ENCODE data around the gene AIRE. TPM values are rescaled to one million over a fixed set of nuclear protein-coding genes. Genes with fewer than 3 reads are reported as not detected.

Gene AIRE
- total RNA-seq, 1 donor from 2014 or later: not detected

- Histone ChIP-seq H3K4me1 (no peaks in the 10 kb centered on the region), H3K9me3 (ENCODE audit: low read depth) (no peaks in the 10 kb centered on the region), H2AFZ (replicated peaks) (no peak overlapping the region), H3K4me2 (no peak overlapping the region), H3K27me3 (no peaks in the 10 kb centered on the region), H3K9ac (no peak overlapping the region), H3K79me2 (ENCODE audit: low read depth) (no peaks in the 10 kb centered on the region), H4K20me1 (ENCODE audit: low read depth) (no peaks in the 10 kb centered on the region), H3K4me3 (no peak overlapping the region), H3K36me3 (no peaks in the 10 kb centered on the region), H3F3A (ENCODE audit: low read depth) (no peaks in the 10 kb centered on the region), H3K27ac (no peak overlapping the region)
- peaks cover 5% of the 10 kb centered on the region for H3K4me1 Mint-ChIP-seq
- no peak for TF ChIP-seq EZH2 (IDR thresholded peaks at IDR 0.05)
- no peak for TF ChIP-seq EZH2phosphoT487 (IDR thresholded peaks at IDR 0.05)
- TF ChIP-seq CTCF (IDR thresholded peaks at IDR 0.05): peak; percentile 11
- H3K9me3 Mint-ChIP-seq: no peaks in the 10 kb centered on the region
- no peak overlapping the region for H3K4me3 Mint-ChIP-seq
- H3K36me3 Mint-ChIP-seq: peaks cover 3% of the 10 kb centered on the region
- H3K27ac Mint-ChIP-seq: no peak overlapping the region
- DNase-seq (ENCODE audit: low spot score): peak; percentile 14
- peaks cover 6% of the 10 kb centered on the region for H3K27me3 Mint-ChIP-seq (ENCODE audit: insufficient read depth, low read depth)
Observed at GRCh38 chr21:44332383-44332782, 46.7 kb downstream of the AIRE start.

- no peaks in the 10 kb centered on the region for H3F3A ChIP-seq (ENCODE audit: low read depth)
- H2AFZ ChIP-seq (replicated peaks): no peak overlapping the region
- peaks cover 1% of the 10 kb centered on the region for H4K20me1 ChIP-seq (ENCODE audit: low read depth)
- no peak overlapping the region for H3K27ac Mint-ChIP-seq
- H3K4me3 ChIP-seq: no peak overlapping the region
- H3K9me3 ChIP-seq (ENCODE audit: low read depth): no peaks in the 10 kb centered on the region
- H3K9ac ChIP-seq: no peak overlapping the region
- H3K36me3 ChIP-seq: no peaks in the 10 kb centered on the region
- H3K4me2 ChIP-seq: no peak overlapping the region
- no peaks in the 10 kb centered on the region for H3K4me1 ChIP-seq
- H3K27ac ChIP-seq: no peak overlapping the region
- no peaks in the 10 kb centered on the region for H3K27me3 ChIP-seq
- DNase-seq (ENCODE audit: low spot score): no peak
- no peaks in the 10 kb centered on the region for H3K79me2 ChIP-seq (ENCODE audit: low read depth)
- H3K4me3 Mint-ChIP-seq: no peak overlapping the region
- H3K36me3 Mint-ChIP-seq: peaks cover 3% of the 10 kb centered on the region
- H3K9me3 Mint-ChIP-seq: no peaks in the 10 kb centered on the region
- H3K27me3 Mint-ChIP-seq (ENCODE audit: insufficient read depth, low read depth): peaks cover 6% of the 10 kb centered on the region
- peaks cover 11% of the 10 kb centered on the region for H3K4me1 Mint-ChIP-seq
- TF ChIP-seq CTCF (IDR thresholded peaks at IDR 0.05) (no peak), EZH2 (IDR thresholded peaks at IDR 0.05) (no peak), EZH2phosphoT487 (IDR thresholded peaks at IDR 0.05) (no peak)
Observed at GRCh38 chr21:44332965-44333364, 47.3 kb downstream of the AIRE start.

- Histone ChIP-seq H3K4me2 (no peak overlapping the region), H4K20me1 (ENCODE audit: low read depth) (peaks cover 6% of the 10 kb centered on the region), H3K4me1 (no peaks in the 10 kb centered on the region), H3K27ac (no peak overlapping the region), H3K9me3 (ENCODE audit: low read depth) (no peaks in the 10 kb centered on the region), H3K4me3 (no peak overlapping the region), H3K79me2 (ENCODE audit: low read depth) (no peaks in the 10 kb centered on the region), H3K36me3 (no peaks in the 10 kb centered on the region), H2AFZ (replicated peaks) (no peak overlapping the region), H3K27me3 (no peaks in the 10 kb centered on the region), H3F3A (ENCODE audit: low read depth) (no peaks in the 10 kb centered on the region), H3K9ac (no peak overlapping the region)
- H3K27ac Mint-ChIP-seq: no peak overlapping the region
- TF ChIP-seq EZH2 (IDR thresholded peaks at IDR 0.05) (no peak), EZH2phosphoT487 (IDR thresholded peaks at IDR 0.05) (no peak), CTCF (IDR thresholded peaks at IDR 0.05) (no peak)
- DNase-seq (ENCODE audit: low spot score): no peak
- peaks cover 3% of the 10 kb centered on the region for H3K36me3 Mint-ChIP-seq
- peaks cover 6% of the 10 kb centered on the region for H3K27me3 Mint-ChIP-seq (ENCODE audit: insufficient read depth, low read depth)
- H3K9me3 Mint-ChIP-seq: no peaks in the 10 kb centered on the region
- peaks cover 15% of the 10 kb centered on the region for H3K4me1 Mint-ChIP-seq
- H3K4me3 Mint-ChIP-seq: no peak overlapping the region
Observed at GRCh38 chr21:44333509-44334328, 48.0 kb downstream of the AIRE start.
